Stimulated activated CD8-positive, alpha-beta memory T cell treated with anti-CD3 and anti-CD28 coated beads, Interleukin-12 subunit alpha, Interleukin-12 subunit beta, amount 100 ng/mL, for 24 hours (primary cell): ENCODE data around the gene ZNF827.

Experiments
- DNase-seq: peaks from one replicate; pipeline ENCODE4 v3.0.0-alpha.2; 2020; ENCODE audit errors: extremely low read depth

The ZNF827 gene

DNA sequence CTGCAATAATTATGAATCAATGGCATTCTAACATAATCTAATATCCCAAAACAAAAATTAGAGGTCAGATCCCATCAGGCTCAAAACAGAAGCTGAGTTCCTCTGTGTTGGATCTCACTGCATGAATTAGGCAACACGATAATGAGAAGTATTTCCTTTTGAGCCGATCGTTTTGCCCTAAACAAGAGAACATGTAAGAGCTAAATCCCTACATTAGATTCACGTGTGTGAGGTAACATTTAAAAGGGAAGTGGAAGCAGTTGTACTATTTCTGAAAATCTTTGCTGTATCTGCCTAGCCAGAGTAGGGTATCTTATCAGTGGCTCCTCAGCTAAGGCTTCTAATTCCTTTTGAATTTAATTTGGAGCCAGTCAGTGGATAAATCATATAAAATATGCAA, 143.1 kb downstream of the ZNF827 start:
- no peak for DNase-seq

DNA sequence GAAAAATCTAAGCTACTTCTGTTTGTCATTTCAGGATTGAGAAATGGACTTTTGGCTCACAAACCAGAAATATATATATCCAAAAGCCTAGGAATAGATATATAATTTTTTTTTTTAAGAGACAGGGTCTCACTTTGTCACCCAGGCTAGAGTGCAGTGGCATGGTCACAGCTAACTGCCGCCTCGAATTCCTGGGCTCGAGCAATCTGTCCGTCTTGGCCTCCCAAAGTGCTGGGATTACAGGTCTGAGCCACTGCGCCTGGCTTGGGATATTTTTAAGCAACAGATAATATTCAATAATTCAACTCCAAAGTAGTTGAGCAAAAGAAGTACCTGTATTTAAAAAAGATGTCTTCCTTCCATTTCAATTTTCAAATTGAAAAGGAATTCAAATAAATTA, 146.2 kb downstream of the ZNF827 start:
- no peak for DNase-seq

DNA sequence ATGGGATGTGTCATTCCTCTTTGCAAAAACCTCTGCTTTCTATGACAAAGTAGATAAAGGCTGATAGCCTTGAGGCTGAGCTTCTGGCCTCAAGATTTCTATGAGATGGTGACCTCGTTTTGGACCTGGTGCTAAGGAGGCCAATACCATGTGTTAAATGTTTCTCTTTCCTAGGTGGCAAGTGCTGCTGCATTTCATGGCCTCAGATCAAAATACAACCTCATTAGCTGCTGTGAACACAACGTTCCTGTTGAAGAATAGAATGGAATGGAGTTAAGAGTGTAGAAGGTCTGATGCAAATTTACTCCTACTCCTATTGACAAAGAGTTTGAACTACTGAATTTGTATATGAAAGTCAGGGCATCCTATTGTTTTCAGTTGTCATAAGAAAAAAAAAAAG, 146.6 kb downstream of the ZNF827 start:
- DNase-seq: no peak

DNA sequence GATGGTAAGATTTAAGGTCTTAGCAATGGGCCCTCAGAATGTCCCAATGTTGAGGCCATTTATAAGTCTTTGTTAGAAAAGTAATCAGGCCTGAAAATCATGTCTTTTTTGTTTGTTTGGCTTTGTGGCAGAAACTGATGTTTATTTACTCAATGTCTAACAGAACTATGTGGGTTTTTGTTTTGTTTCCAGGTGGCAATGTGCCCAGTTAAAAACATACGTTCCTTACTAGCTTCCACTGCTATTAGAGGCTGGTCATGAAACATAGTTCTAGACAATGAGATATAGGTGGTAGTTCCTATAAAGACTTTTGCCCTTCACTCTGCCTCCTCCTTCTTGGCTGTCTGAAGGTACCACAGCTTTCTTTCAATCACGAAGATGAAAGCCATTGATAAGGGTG, 149.9 kb downstream of the ZNF827 start:
- DNase-seq: no peak

DNA sequence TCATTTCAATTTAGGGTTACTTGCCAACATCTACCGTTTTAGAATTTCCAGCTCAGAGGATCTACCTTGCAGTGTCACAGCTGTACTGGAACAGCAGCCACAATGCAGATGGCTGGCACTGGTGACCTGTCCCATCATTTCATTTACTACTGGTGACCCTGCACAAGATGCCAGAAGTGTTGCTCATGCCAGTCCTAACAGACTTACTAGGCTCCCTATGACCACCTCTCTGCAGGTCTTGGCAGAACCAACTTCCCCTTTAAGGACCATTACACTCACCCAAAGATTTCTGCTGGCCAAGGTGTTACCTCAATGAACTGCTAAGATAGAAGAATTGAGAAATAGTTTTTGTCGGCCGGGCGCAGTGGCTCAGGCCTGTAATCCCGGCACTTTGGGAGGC, 151.8 kb downstream of the ZNF827 start:
- no peak for DNase-seq

DNA sequence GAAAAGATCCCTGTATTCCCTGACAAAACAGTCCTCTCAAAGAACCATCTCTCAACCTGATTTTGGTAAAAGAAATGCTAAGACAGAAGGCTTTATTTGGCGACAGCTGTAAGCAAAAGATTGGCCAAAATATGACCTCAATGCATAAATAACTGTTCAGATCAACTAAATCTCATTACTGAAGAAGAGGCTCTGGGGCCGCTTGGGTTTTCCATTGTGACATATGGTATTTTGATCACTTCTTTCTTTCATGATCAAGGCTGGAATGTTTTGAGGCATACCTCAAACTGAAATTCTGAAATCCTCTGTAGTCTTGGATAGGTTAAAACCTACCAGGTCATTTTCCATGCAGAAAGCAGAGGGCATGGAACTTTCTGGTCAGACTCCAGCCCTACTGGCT, 152.4 kb downstream of the ZNF827 start:
- DNase-seq: no peak

DNA sequence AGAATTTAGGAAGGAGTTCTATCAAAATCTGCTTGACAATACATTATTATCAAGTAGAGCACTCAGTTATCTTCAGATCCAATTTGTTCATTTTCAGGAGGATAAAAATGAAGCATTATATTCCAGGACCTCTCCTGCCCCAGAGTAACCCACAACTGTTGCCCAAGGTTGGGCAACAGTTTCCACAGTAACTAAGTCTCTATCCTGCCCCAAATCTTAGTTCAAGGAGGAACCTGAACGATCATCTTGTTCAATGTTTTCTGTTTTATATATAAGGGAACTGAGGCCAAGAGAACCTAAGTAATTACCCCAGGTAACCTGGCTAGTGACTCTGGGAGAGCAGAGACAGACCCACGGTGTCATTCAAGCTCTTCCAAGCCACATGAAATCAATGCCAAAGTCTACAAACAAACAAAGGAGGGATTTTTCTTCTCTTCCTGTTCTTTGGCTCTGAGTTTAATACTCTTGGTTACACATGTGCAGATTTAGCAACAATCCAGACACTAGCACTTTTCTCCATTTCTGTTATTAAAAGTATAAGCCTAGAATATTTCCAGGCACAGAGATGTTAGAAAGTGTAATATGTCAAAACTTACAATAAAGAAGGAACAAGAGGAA, 153.1 kb downstream of the ZNF827 start:
- DNase-seq: no peak

DNA sequence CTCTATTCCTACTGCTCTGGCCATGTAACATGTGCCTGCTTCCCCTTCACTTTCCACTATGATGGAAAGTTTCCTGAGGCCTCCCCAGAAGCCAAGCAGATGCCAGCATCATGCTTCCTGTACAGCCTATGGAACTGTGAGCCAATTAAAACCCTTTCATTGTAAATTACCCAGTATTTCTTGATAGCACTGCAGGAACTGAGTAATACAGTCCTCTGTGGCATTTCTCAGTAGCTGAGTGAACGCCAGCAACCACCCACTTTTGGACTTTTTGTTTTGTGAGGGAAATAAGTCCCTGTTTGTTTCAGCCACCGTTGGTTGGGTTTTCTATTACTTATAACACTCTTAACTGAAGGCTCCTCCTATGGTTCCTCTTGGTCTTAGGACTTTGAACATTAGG, 154.6 kb downstream of the ZNF827 start:
- no peak for DNase-seq

DNA sequence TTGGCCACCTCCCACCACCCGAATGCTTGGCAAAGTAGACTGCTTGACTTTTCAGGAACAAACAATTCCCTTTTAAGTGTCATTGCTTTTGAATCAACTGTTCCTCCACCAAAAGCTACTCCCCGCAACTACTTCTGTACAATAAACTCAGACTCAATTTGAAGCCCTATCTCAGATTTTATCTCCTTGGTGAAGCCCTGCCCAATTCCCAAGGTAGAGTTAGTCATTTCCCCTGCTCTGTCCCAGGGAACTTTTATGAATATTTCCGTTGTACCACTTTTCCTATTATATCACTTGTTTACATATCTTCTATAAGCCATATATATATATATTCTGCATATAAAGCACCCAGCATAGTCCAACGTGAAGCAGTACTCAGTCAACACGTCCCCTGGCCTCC, 155.9 kb downstream of the ZNF827 start:
- DNase-seq: no peak

DNA sequence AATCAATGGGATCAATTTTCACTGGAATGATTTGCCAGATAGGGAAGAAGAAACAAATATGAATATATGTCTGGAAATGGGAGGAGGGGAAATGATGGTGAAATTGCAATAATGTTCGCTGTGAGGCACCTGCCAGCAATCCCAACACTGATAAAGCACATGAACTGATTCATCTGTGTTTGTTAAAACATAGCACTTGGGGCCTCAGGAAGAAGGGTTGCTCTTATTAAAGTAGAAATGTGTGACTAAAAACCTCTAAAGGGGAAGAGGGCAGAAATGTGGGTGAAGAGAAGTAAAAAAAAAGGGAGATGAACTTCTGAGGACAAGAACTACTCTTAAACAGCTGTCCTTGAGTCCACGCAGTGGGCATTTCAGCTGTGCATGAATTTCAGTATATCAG, 157.3 kb downstream of the ZNF827 start:
- DNase-seq: no peak

DNA sequence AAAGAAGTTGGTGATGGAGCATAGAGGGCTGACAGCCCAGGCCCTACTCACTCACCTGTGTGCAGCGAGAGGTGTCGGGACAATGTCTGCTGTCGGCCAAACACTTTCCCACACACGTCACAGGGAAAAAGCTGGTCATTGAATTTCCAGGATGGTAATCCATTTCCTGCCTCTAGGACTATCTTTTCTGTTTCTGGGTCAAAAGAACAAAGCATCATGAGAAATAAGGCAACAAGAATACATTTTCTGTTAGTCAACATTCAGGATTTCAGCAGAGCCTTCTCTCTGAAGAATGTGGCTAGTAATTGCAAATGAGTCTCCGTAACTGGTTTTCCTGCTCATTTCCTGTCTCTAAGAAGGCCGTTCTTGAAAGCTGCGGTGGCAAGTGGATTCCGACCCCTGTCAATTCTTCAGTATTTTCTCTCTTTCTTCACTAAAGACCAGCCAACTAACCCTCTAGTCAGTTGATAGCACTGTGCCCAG, 159.3 kb downstream of the ZNF827 start:
- no peak for DNase-seq

DNA sequence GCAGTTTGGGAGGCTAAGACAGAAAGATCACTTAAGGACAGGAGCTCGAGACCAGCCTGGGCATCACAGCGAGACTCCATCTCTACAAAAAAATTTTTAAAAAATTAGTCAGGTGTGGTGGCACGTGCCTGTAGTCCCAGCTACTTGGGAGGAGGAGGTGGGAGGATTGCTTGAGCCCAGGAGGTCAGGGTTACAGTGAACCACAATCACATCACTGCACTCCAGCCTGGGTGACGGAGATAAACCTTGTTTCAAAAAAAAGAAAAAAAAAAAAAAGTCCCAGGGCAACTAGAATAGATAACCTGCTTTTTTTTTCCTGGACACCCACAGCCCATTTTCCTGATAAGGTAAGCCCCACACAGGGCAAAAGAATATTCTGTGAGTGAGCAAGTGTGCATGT, 162.4 kb downstream of the ZNF827 start:
- DNase-seq: no peak

DNA sequence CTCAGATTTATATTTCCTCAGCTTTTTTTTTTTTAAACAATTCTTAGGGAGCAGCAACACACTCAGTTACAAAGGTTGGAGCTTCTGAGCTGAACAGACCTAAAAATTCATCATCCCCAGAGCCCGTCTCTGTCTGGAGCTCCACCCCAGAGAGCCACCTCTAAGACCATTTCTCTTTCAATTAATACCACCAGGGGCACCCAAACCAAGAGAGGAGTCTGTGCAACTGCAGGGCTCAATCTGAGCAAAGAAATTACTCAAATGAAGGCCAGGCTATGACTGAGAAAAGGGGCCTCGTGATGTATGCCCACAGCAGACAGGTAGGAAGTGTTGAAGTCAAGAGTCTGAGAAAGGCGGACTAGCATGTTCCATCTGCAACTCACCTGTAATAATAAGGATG, 163.2 kb downstream of the ZNF827 start:
- no peak for DNase-seq

DNA sequence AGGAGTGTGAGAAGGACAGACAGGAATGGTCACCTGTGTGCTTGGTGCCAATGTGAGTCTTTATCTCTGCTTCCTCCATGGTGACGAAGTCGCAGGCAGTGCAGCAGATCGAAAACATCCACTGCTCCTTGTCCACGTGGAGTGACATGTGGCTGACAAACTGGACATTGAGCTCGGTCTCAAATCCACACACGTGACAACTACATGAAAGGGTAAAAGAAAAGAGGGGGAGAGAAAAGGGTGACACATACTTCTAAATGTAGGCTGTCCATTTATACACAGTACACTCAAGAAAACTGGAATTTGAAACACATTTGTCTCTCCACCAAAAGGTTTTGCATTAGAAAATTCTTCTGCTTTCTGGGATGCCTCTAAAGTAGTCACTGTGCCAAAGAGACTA, 164.2 kb downstream of the ZNF827 start:
- no peak for DNase-seq

DNA sequence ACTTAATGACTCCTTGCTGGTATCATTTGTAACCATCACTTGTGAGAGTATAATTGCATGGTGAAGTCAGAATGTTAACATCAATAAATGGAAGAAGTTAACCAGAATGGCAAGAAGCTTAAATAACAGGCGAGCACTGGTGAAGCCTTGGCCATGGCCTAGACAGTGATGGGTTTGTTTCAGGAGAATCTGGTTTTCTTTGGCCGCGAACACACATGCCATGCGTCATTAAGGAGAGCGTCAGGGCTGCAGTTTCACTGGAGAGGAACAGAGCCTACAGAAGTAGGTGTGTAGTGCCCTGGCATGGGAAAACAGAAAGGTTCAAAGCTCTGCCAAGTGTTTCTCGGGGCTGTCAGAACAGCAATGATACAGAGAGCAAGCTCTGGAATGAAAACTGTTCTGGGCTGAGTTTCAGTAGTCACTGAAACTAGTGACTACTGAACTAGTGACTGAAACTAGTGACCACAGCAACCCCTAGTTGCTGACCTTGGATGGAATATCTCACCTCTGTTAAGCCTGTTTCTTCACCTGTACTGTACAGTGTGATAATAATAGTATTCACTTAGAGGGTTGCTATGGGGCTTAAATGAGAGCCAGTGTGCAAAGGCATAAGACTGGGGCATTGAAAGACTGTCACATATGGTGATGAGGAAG, 164.9 kb downstream of the ZNF827 start:
- DNase-seq: no peak

DNA sequence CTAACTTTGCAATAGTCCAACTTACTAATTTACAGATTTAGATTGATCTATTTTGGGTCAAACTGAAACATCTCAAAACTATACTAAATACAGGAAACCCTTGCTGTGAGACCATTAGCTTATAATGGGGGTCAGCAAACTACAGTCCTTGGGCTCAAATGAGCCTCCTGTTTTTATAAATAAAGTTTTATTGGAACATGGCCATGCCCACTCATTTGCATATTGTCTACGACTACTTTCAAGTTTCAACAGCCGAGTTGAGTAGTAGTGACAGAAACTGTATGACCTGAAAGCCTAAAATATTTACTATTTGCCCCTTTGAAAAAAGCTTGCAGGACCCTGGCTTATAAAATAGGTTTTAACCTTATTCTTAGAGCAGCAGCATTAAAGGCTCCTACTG, 166.3 kb downstream of the ZNF827 start:
- DNase-seq: no peak

DNA sequence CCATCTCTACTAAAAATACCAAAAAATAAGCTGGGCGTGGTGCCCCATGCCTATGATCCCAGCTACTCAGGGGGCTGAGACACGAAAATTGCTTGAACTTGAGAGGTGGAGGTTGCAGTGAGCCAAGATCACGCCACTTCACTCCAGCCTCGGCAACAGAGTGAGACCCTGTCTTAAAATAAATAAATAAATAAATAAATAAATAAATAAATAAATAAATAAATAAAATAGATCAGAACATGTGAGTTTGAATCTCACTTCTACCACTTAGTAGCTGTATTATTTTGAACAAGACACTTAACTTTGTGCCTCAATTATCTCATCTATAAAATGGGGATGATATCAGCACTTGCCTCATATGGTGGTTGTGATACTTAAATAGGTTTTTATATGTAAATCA, 168.5 kb downstream of the ZNF827 start:
- DNase-seq: no peak

DNA sequence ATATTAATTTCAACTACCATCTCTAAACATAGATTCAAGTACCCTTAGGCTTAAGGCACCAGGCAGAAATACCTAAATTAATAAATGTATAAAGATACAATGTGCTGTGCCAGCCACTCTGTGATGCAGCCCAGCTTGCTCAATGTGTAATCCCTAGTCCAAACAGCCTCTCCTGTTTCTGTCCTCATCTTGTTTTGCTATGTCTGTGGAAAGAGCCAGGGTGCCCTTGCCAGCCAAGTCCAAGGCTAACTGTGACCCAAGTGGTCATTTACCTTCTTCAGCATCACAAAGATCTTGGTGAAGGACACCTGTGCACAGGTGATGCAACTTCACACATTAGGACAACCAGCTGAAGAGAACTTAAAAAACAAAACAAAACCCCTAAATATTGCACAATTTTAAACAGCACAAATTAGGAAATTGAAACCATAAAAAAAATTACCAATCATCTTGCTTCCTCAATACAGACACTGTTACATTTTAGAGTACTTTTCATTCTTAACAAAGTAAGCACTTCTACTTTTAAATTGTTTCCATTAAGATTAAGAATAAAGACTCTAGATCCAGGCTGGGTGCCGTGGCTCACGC, 169.1 kb downstream of the ZNF827 start:
- no peak for DNase-seq

DNA sequence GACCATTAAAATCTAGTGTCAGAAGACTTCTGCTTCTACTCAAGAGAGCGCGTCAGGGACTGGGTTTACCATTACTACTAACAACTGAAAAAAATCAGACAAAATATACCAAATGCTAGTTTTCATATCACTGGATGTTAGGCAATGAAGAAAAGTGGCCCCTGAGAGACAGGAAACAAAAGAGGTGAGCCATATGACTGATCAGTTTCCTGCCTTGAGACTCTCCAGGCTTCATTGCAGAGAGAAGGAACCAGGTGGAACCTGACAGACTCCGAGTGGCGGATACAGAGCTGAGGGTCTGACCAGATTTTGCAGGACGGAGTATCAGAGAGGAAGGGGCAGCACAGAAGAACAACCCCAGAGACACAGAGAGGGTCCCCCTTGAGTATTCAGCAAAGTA, 172.3 kb downstream of the ZNF827 start:
- DNase-seq: no peak

DNA sequence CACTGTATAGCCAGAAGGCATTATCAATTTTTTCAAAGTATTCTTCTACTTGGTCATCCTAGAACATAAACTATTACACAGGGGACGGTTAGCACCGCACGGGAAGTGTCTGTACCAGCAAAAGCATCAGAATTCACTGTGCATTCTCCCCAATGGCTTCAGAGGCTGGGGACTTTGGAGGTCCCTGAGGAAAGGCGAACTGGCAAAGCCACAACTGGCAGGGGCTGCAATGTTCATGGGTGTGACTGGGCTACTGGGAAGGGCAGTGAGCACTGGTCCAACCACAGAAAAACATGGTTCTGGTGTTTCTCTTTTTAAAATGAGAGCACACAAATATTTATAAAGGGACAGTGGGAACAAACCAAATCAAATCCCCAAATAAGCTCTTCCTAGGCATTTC, 175.2 kb downstream of the ZNF827 start:
- no peak for DNase-seq

DNA sequence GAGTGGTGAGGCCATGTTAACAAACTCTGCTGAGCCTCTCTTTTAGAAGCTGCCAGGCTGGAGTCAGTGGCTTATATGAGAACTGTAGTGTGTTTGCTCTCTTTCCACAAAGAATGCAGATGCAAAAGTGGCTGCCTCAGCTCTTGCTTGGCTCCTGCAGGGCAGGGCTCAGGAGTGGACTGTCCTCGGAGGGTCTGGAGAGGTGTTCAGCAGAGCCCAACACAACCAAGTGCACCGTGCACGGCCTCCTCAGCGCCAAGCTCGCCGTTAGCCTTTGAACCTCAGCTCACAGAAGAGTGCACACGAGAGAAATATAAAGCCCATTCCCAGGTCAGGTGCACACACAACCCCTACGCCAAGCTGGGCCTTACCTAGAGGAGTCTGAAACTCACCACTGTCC, 175.9 kb downstream of the ZNF827 start:
- DNase-seq: no peak

DNA sequence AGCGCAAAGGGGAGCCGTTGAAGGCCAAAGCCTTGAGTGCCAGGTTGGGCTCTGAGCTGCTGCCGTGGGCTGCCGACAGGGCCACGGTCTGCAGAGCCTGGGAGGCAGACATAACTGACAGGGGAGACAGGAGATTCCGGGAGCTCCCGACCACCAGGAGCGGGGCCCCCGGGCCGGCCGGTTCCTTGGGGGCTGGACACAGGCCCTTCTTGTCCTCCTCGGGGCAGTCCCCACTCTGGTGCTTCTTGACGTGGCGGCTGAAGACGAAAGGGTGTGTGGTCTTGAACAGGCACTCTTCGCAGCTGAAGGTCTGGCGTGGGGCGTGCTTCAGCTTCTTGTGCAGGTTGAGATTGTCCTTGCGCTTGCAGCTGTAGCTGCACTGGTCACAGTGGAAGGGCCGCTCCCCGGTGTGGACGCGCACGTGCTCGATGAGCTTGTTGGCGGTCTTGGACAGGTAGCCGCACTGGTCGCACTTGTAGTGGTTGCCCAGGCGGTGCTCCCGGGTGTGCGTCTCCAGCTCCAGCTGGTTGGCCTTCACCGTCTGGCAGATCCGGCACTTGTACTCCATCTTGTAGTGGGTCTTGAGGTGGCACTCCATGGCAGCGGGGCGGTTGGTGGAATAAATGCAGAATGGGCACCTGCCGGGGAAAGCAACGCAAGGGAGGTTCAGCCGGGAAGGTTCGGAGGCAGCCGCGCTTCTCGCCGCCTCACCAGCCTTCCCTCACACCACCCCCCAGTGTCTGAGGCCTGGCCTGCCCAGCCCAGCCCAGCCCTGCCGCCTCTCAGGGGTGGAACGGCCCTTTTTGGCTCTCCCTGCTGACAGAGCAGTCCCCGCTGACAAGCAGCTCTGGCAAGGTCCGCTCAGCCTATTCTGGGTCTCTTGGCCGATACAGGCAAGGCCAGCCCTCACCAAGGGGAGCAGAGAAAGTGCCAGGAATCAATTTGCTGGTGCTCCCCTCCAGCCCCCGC, 177.4 kb downstream of the ZNF827 start:
- no peak for DNase-seq
